Spleen (tissue), 11 donors: Measurements from ENCODE around the gene SBF1. TPM values are rescaled to one million over a fixed set of nuclear protein-coding genes. Genes with fewer than 3 reads are reported as not detected.
"Not testable (repeated sequence)": the region's sequence is repeated elsewhere in the genome, so short reads cannot be mapped to it uniquely, and the experiment has no call there.

Experiments
- DNase-seq: peaks from one replicate; pipeline ENCODE4 v3.0.0-alpha.2; 2020
- H3K27ac ChIP-seq, 8 donors: fragments of 200-600 bp; sonication (generic) in 7 of 8; 1 replicate in 4 of 8; 2 replicates in 4 of 8; pipeline versions ENCODE4 v1.5.0 to v1.8.0; 2016 to 2021; ENCODE audit warnings: inconsistent platforms in 4 of 8, mild to moderate bottlenecking in 4 of 8, moderate library complexity in 1 of 8
- H3K27me3 ChIP-seq, 7 donors: fragments of 200-600 bp; sonication (generic) in 6 of 7; replicated peaks in 1 of 7; 1 replicate in 4 of 7; 2 replicates in 3 of 7; pipeline versions ENCODE4 v1.5.0 to v1.8.0; 2016 to 2021; ENCODE audit warnings: inconsistent platforms in 3 of 7, mild to moderate bottlenecking in 1 of 7
- H3K36me3 ChIP-seq, 6 donors: fragments of 200-600 bp; sonication (generic) in 5 of 6; 1 replicate in 4 of 6; 2 replicates in 2 of 6; pipeline versions ENCODE4 v1.5.0 to v1.8.0; 2016 to 2021; ENCODE audit warnings: inconsistent platforms in 2 of 6
- H3K4me1 ChIP-seq, 6 donors: fragments of 200-600 bp; sonication (generic) in 5 of 6; 1 replicate in 3 of 6; 2 replicates in 3 of 6; pipeline versions ENCODE4 v1.5.0 to v1.8.0; 2016 to 2021; ENCODE audit warnings: inconsistent platforms in 3 of 6
- H3K4me3 ChIP-seq, 8 donors: fragments of 200-600 bp; sonication (generic) in 7 of 8; 1 replicate in 4 of 8; 2 replicates in 4 of 8; pipeline versions ENCODE4 v1.5.0 to v1.8.0; 2016 to 2021; ENCODE audit warnings: inconsistent platforms in 4 of 8, mild to moderate bottlenecking in 4 of 8, moderate library complexity in 2 of 8
- H3K9me3 ChIP-seq, 8 donors: fragments of 200-600 bp; sonication (generic) in 7 of 8; 1 replicate in 4 of 8; 2 replicates in 4 of 8; pipeline versions ENCODE4 v1.5.0 to v1.8.0; 2016 to 2021; ENCODE audit warnings: inconsistent platforms in 4 of 8
- CTCF ChIP-seq, 11 experiments: fragments of 200-600 bp in 7 of 11; fragments of 450-650 bp in 4 of 11; sonication (generic) in 4 of 11; IDR thresholded peaks in 8 of 11; conservative IDR thresholded peaks in 3 of 11; 1 replicate in 7 of 11; 2 replicates in 4 of 11; pipeline versions ENCODE4 v1.4.0 to v1.8.0; 2016 to 2021; ENCODE audit warnings: antibody characterized with exemption in 11 of 11, inconsistent platforms in 4 of 11, mild to moderate bottlenecking in 1 of 11
- POLR2A ChIP-seq, 3 donors: fragments of 450-650 bp; IDR thresholded peaks; one replicate each; pipeline ENCODE4 v1.5.1; 2017; ENCODE audit warnings: antibody characterized with exemption in 3 of 3, mild to moderate bottlenecking in 1 of 3
- POLR2AphosphoS5 ChIP-seq, 3 donors: sonication (generic); formaldehyde crosslinking; IDR thresholded peaks; one replicate each; pipeline ENCODE4 v1.5.1; 2017; ENCODE audit warnings: antibody characterized with exemption in 3 of 3
- WGBS, 5 donors: extraction: QIAGEN DNeasy Blood & Tissue Kit in 3 of 5; methylation state at CpG; one replicate each; pipeline versions ENCODE4 v1.1.5 to v1.1.7; 2013 to 2018; 5-methylcytosine and 5-hydroxymethylcytosine counted together
- intact Hi-C: fragments of 100-400 bp; cut with DNase I; formaldehyde crosslinking; loops from one replicate; pipeline ENCODE4 v1.15.0; 2023; ENCODE audit warnings: low total_unique reads
- polyA plus RNA-seq, 3 donors: library from polyadenylated mRNA; stranded (reverse); fragments of 200-250 nt; gene quantifications; one replicate each; pipeline ENCODE4 v1.2.1, GENCODE V29; 2013
- total RNA-seq, 7 donors: library from RNA; depleted of rRNA in 3 of 7; stranded (reverse); fragments of >200 nt in 3 of 7; fragmentation: NEBNext Ultra II Directional in 4 of 7; extraction: Animal tissue kit (Norgen Biotek cat#: 25700) in 4 of 7; gene quantifications; one replicate each; pipeline versions ENCODE4 v1.1.0 to v1.2.1, GENCODE V29; 2016 to 2021
- donor health status: healthy with polysubstance abuse.
- donor health status: DM: no; HTN: no; CAD: no; lungs with moderate emphysema.
- donor health status: DM: no; HTN: no; CAD: no.
- donor health status: Bipolar disorder and iron deficiency.
- donor health status: healthy.
- donor health status: DM: no; HTN: no; CAD: no.
- donor health status: DM: yes; HTN: yes; CAD: no.

Gene SBF1
- total and polyA plus RNA-seq, 10 donors = 35.7 to 96.9 (median 75.3) TPM

- Histone ChIP-seq H3K27me3 (no peaks in the 10 kb centered on the region), H3K4me1 (no peaks in the 10 kb centered on the region), H3K27ac (peak overlapping the region in 1 of 8 donors; percentile 24), H3K4me3 (no peak overlapping the region), H3K9me3 (no peaks in the 10 kb centered on the region), H3K36me3 (peaks cover 0 to 100% (median 88%) of the 10 kb centered on the region in 6 donors)
- no peak for DNase-seq
- TF ChIP-seq CTCF (IDR thresholded peaks at IDR 0.05 in 8 of 11, conservative IDR thresholded peaks at IDR 0.05 in 3 of 11) (no peak), POLR2AphosphoS5 (IDR thresholded peaks at IDR 0.05) (no peak), POLR2A (IDR thresholded peaks at IDR 0.05) (no peak)
- intact Hi-C loops = no loop called here
- 89 to 94% (median 91%) methylated on average over 10 to 13 of the region's 13 CpGs for WGBS, 5 donors
Observed at GRCh38 chr22:50417411-50418210, 57.2 kb downstream of the SBF1 start.

- intact Hi-C loops = no loop called here
Observed at GRCh38 chr22:50416996-50417395, 57.8 kb downstream of the SBF1 start.

GRCh38 chr22:50415426-50415825 lies 59.4 kb downstream of the SBF1 start:
- WGBS, 5 donors = 91 to 99% (median 97%) methylated on average over 6 to 12 of the region's 12 CpGs
- TF ChIP-seq POLR2A (IDR thresholded peaks at IDR 0.05) (no peak), CTCF (IDR thresholded peaks at IDR 0.05 in 8 of 11, conservative IDR thresholded peaks at IDR 0.05 in 3 of 11) (no peak), POLR2AphosphoS5 (IDR thresholded peaks at IDR 0.05) (no peak)
- H3K36me3 ChIP-seq = peaks cover 0 to 97% (median 70%) of the 10 kb centered on the region in 6 donors
- H3K9me3 ChIP-seq = no peaks in the 10 kb centered on the region
- H3K27me3 ChIP-seq = no peaks in the 10 kb centered on the region
- DNase-seq = no peak
- H3K27ac ChIP-seq = no peak overlapping the region
- intact Hi-C loops = no loop called here
- H3K4me3 ChIP-seq = no peak overlapping the region
- no peaks in the 10 kb centered on the region for H3K4me1 ChIP-seq

More at GRCh38 chr22:50416996-50417395, 57.8 kb downstream of the SBF1 start:
- peak overlapping the region in 1 of 8 donors; percentile 24 for H3K27ac ChIP-seq
- H3K9me3 ChIP-seq = no peaks in the 10 kb centered on the region
- no peak for DNase-seq
- H3K4me3 ChIP-seq = no peak overlapping the region
- no peak for TF ChIP-seq CTCF (IDR thresholded peaks at IDR 0.05 in 8 of 11, conservative IDR thresholded peaks at IDR 0.05 in 3 of 11)
- no peaks in the 10 kb centered on the region for H3K4me1 ChIP-seq
- no peaks in the 10 kb centered on the region for H3K27me3 ChIP-seq
- peaks cover 0 to 97% (median 81%) of the 10 kb centered on the region in 6 donors for H3K36me3 ChIP-seq
- 90 to 96% (median 93%) methylated on average over 8 of the region's 8 CpGs for WGBS, 5 donors

- 89 to 97% (median 94%) methylated on average over 23 to 31 of the region's 31 CpGs for WGBS, 5 donors
- intact Hi-C loops = no loop called here
- Histone ChIP-seq H3K4me3 (no peak overlapping the region), H3K27ac (no peak overlapping the region), H3K4me1 (no peaks in the 10 kb centered on the region), H3K9me3 (no peaks in the 10 kb centered on the region), H3K36me3 (peaks cover 0 to 97% (median 66%) of the 10 kb centered on the region in 6 donors), H3K27me3 (no peaks in the 10 kb centered on the region)
- no peak for DNase-seq
- TF ChIP-seq CTCF (IDR thresholded peaks at IDR 0.05 in 8 of 11, conservative IDR thresholded peaks at IDR 0.05 in 3 of 11) = no peak
- no peak for TF ChIP-seq POLR2AphosphoS5 (IDR thresholded peaks at IDR 0.05)
- TF ChIP-seq POLR2A (IDR thresholded peaks at IDR 0.05) = no peak
Observed at GRCh38 chr22:50414476-50415248, 60.2 kb downstream of the SBF1 start.

- 72 to 87% (median 78%) methylated on average over 9 of the region's 9 CpGs for WGBS, 5 donors
- DNase-seq, H3K4me3 ChIP-seq, intact Hi-C loops, H3K27ac ChIP-seq, H3K27me3 ChIP-seq, H3K9me3 ChIP-seq, H3K4me1 ChIP-seq: not testable (repeated sequence)
- peaks cover 3 to 87% (median 39%) of the 10 kb centered on the region in 6 donors for H3K36me3 ChIP-seq
Observed at GRCh38 chr22:50408954-50409353, 65.9 kb downstream of the SBF1 start.
